ENCODE data around the gene CAPN10.

CAPN10 gene

DNA sequence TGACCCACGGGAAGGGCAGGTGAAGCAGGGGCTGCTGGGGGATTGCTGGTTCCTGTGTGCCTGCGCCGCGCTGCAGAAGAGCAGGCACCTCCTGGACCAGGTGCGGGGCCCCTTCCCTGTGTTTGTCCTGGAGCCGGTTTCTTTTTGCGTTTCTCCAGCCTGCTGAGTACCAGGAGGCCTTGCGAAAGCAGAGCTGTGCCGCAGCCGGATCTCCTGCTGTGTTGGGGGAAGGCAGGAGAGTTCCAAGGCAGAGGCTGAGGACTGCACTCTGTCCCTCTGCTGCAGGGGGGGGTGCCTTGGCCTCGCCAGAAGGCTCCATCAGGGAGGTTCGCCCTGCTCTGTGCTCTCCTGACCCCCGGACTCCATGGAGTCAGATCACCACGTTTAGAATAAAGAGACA is 2.8 kb downstream of the CAPN10 start:
- no peak for DNase-seq (ENCODE audit: low spot score)

DNA sequence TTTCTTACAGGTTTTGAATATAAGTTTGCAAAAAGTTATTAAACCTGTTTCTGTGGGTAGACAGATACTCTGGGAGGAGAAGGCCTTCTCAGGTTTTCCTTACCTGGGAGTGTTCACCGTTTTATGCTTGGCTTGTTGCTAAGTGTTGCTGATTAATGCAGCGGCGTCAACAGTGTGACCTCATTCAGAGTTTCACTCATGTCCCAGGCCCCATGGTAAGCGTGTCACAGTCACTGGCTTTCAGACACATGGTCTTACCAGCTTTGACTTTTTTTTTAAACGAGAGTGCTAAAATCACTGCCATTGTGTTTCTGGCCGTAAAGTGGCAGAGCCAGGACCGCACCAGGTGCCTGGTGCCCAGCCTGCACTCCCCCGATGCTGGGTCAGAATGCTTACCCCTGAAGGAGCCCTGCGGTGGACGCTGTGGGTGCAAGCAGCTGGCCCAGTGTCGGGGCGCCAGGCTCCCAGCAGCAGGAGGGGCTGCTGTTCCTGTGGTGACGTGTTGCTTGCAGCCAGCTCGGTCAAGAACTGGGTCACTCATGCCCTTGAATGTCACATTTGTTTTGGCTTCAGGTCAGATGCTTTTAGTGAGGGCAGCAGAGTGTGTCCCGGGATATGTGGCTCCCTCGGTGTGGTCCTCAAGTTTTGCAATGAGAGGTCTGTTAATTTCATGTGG is 3.5 kb downstream of the CAPN10 start:
- no peak for DNase-seq (ENCODE audit: low spot score)

DNA sequence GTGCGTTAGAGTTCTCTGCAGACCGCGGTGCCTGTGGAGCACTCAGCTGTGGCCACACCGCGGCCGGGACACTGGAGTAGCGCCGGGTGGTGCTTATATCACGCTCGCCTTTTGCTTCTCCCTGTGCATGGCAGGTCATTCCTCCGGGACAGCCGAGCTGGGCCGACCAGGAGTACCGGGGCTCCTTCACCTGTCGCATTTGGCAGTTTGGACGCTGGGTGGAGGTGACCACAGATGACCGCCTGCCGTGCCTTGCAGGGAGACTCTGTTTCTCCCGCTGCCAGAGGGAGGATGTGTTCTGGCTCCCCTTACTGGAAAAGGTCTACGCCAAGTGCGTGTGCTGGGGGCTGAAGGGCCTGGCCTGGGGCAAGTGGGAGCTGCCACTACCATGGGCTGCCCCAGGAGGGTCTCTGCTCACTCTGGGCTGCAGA is 4.2 kb downstream of the CAPN10 start:
- no peak for DNase-seq (ENCODE audit: low spot score)

DNA sequence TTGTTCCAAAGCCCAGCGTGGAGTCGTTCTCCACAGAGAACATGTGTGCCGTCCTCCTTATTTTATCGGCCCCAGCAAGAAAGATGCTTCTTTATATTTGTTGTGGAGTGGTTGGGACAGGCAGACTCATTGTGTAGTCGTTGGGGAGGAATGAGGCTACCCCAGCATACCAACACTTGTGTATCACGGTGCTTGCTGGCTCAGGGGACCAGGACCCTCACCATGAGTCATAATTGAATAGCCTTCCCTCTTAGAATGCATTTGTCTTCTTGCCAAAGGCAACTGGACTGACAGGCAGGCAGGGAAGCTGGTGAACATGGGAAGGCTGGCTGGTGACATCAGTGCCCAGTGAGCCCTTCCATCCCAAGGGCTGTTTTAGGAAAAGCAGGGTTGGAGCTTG is 4.7 kb downstream of the CAPN10 start:
- DNase-seq (ENCODE audit: low spot score), result no peak

DNA sequence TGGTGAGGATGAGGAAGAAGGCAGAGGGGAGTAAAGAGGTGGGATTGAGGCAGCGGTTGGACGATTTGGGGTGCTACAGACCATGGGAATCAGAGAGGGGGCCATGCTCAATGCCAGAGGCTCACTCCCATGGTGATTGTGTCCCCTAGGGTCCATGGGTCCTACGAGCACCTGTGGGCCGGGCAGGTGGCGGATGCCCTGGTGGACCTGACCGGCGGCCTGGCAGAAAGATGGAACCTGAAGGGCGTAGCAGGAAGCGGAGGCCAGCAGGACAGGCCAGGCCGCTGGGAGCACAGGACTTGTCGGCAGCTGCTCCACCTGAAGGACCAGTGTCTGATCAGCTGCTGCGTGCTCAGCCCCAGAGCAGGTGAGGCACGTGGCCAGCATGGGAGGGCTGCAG is 5.2 kb downstream of the CAPN10 start:
- no peak for DNase-seq (ENCODE audit: low spot score)

DNA sequence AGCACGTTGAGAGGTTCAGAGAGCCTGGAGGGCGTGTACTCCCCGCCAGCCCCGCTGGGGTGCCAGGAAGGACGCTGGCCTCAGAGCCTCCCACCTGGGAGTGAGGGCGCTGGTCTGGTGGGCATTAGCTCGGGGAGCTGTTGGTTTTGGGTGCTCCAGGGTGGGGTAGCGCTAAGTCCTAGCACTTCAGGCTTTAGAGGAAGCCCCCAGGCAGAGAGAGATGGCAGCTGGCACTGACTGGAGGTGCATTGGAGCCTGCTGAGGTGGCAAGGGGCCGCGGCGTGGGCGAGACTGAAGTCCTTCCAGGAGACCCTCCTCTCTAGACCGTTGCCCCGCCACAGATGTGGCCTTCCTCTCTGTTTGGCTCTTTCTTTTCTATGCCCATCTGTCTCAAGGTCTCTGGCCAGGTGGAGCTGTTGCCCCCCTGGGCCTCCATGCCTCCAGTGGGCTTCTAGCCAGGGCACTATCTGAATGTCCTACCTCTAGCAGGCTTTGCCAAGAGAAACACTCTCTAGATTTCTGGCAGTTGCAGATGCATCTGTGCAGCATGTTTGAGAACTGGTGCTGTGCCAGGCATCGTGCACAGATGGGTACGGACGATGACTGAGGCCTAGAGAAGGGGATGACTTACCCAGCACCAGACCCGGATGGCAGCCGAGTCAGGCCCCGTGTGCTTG is 6.6 kb downstream of the CAPN10 start:
- no peak for DNase-seq (ENCODE audit: low spot score)

DNA sequence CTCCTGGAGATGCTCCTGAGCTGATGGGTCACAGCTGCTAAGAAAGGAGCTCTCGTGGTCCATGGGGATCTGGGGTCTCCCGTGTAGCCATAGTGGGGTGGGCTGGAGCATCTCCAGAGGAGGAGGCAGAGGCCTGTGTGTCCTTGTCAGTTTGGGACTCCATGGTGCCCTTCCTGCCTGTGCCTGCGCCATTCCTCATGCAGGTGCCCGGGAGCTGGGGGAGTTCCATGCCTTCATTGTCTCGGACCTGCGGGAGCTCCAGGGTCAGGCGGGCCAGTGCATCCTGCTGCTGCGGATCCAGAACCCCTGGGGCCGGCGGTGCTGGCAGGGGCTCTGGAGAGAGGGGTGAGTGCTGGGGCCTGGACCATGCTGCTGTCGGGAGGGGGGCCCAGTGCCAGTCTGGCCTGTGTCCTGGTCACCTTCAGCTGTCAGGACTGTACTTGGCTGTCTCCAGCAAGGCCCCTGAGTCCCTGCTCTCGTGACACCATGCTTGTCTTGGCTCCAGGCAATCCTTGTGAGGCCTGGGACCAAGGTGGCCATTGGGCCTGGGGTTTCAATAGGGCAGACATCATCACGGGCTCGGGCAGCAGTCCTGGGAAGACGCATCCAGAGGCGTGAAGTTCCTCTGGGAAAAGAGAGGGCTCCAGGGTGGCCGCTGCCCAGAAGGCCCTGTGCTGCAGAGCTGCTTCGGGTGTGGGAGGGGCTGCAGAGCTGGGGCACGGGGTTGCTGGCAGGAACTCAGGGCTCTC is 7.3 kb downstream of the CAPN10 start:
- DNase-seq (ENCODE audit: low spot score), result no peak

DNA sequence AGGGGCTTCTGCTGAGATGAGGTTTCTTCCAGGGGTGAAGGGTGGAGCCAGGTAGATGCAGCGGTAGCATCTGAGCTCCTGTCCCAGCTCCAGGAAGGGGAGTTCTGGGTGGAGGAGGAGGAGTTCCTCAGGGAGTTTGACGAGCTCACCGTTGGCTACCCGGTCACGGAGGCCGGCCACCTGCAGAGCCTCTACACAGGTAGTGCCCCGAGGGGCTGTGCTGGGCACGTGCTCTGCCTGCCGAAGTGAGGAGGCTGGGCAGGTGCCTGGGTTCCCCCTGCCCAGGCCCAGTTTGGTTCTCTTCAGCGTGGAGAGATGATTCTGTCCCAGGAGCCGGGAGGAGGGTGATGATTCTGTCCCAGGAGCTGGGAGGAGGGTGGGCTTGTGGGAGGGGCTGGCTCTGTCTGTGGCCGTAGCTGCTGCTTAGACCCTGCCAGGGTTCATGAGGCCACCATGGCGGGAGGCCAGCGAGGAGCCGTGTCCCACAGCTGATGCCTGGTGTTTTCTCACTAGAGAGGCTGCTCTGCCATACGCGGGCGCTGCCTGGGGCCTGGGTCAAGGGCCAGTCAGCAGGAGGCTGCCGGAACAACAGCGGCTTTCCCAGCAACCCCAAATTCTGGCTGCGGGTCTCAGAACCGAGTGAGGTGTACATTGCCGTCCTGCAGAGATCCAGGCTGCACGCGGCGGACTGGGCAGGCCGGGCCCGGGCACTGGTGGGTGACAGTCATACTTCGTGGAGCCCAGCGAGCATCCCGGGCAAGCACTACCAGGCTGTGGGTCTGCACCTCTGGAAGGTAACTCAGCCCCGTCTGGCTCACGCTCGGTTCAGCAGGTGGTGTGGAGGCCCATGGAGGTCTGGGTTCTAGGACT is 8.2 kb downstream of the CAPN10 start:
- no peak for DNase-seq (ENCODE audit: low spot score)

DNA sequence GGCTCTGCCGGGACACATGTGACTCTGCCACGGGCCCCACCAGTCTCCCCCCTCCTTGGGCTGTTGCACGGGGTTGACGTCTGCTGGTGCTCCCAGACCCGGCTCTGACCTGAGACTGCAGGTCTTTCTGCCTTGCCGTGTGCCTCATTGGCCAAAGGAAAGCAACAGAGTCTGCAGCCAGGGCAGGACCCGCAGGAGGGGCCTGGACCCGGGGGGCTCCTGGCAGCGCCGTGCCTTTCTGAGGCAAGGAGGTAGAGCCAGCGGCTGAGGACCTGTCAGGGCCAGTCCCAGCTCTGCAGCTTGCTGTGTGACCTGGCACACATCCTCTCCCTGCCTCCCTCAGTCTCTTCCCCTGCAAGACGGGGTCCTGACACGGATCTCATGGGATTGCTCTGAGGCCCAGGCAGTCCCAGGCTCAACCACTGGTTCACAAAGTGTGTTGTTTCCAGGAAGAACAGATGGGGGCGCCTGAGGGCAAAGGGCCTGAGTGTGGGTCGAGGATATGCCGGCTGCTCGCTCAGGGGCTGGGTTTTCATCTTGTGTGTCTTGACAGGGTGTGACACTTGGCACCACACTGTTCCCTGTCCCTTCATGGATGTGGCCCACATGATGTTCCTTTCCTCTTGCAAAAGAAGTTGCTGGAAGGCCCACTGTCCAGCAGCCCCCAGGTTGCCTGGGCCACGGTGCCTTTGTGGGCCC is 9.0 kb downstream of the CAPN10 start:
- no peak for DNase-seq (ENCODE audit: low spot score)

DNA sequence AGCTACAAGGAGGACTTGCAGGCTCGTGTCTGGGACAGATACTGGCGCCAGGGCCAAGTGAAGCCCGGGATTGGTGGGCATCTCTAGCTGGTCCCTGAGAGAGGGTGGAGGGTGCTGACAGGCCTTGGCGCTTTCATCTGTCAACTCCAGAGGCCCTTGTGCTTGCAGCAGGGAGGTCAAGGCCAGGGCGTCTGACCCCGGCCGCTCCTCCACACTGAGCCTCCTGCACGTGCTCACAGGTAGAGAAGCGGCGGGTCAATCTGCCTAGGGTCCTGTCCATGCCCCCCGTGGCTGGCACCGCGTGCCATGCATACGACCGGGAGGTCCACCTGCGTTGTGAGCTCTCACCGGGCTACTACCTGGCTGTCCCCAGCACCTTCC is 9.5 kb downstream of the CAPN10 start:
- no peak for DNase-seq (ENCODE audit: low spot score)

DNA sequence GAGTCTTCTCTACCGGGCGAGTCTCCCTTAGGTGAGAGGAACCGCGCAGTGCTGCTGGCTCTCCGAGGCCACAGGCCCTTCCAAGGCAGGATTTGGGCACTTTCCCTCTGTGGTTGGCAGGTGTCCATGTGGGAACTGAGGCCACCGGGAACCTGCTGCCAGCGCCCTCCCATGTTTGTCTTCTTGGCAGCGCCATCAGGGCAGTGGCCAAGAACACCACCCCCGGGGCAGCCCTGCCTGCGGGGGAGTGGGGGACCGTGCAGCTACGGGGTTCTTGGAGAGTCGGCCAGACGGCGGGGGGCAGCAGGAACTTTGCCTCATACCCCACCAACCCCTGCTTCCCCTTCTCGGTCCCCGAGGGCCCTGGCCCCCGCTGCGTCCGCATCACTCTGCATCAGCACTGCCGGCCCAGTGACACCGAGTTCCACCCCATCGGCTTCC is 10.0 kb downstream of the CAPN10 start:
- no peak for DNase-seq (ENCODE audit: low spot score)

DNA sequence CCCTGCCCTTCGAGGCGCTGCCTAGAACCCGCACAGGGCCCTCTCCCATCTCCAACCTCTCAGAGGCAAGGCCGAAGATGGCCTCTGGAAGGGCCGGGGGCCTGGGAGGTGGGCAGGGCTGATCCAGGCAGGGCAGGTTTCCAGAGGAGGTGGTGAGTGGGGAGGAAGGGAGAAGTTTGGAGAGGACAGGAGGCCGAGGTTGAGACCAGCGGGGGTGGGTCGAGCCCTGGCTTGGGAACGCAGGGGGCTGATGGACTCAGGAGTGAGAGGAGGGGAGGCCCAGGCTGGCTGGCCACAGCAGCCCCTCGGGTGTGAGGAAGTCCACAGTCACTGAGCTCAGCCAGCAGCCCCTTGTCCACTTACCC is 10.5 kb downstream of the CAPN10 start:
- no peak for DNase-seq (ENCODE audit: low spot score)

DNA sequence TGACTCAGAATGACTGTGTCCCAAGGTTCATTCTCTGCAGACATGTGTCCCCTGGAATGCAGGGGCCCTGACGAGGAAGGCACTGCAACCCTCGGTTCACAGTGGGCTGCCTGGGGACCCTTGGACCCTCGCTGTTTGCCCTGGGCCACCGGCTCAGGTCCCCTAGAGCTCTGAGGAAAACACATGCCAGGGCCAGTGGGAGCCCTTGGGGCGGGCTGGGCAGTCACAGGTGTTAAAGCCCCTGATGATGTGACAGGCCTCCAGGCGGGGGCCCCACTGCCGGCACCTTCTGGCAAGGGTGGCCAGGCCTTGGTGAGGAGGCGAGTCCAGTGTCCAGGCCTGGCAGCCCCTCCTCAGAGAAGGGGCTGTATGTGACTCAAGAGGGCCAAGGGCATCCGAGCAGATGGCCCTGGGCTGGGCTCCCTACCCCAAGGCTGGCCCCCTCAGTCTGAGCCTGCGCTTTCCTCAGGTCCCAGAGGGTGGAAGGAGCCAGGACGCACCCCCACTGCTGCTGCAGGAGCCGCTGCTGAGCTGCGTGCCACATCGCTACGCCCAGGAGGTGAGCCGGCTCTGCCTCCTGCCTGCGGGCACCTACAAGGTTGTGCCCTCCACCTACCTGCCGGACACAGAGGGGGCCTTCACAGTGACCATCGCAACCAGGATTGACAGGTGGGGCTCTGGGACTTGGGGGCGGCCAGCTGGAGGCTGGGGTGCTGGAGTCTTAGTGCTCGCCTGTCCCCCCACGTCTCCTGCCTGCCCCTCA is 11.1 kb downstream of the CAPN10 start:
- DNase-seq (ENCODE audit: low spot score), result no peak

DNA sequence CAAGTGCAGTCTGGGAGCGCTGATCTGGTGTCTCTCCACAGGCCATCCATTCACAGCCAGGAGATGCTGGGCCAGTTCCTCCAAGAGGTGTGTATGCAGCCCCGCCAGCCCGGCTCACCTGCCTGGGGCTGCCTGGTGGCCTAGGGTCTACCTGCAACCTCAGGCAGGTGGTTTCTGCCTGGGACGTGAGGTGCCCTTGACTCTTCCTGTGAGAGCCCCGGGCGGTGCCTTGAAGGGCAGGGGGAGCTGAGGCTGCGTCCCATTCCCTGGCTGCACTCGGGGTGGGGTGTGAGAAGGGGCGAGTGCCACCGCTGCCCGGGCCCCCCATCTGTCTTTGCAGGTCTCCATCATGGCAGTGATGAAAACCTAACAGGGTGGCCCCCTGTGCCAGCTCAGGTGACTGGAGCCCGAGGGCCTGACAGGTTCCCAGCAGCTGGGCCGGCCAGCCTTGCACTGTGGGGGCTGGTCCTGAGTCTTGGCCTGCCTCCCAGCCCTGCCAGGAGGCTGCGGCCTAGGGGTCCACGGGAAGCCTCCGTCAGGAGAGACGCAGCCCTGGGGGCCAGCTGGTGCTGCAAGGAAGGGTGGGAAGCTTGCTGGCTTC is 11.9 kb downstream of the CAPN10 start:
- no peak for DNase-seq (ENCODE audit: low spot score)

DNA sequence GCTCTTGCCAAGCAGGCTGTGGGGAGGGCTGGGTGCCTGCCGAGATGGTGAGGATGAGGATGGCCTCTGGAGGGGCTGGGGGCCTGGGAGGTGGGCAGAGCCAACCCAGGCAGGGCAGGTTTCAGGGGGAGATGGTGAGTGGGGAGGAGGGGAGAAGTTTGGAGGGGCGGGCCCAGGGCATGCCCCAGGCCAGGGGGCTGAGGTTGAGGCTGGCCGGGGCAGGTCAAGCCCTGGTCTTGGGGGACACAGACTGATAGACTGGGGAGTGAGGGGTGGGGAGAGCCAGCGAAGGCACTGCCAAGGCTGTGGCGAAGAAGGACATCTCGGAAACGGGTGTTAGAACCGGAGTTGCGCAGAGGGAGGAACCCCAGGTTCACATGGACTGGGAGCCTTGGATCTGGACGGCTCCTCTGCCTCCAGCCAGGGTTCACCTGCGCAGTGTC is 12.6 kb downstream of the CAPN10 start:
- no peak for DNase-seq (ENCODE audit: low spot score)

DNA sequence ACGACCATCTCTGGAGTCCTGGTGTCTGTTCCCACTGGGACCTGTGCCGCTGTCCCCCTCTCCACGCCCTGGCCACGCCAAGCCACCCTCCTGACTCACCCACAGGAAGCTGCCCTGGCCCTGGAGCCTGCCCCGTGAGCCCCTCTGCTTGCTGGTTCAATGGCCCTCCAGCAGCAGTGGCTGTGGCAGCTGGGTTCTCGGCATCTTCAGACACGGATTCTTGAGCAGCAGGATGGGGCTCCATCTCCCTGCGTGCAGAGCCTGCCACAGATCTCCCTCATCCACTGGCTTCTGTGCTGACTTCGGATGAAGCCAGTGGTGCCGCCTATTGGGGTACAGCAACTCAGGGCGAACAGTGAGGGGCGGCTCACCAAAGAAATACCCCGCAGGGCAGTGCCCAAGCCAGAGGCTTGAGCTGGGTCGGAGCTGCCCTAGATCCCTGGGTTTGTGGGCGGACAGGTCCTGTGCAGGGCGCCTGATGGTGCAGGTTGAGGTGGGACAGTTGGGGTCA is 14.0 kb downstream of the CAPN10 start:
- DNase-seq (ENCODE audit: low spot score), result no peak

DNA sequence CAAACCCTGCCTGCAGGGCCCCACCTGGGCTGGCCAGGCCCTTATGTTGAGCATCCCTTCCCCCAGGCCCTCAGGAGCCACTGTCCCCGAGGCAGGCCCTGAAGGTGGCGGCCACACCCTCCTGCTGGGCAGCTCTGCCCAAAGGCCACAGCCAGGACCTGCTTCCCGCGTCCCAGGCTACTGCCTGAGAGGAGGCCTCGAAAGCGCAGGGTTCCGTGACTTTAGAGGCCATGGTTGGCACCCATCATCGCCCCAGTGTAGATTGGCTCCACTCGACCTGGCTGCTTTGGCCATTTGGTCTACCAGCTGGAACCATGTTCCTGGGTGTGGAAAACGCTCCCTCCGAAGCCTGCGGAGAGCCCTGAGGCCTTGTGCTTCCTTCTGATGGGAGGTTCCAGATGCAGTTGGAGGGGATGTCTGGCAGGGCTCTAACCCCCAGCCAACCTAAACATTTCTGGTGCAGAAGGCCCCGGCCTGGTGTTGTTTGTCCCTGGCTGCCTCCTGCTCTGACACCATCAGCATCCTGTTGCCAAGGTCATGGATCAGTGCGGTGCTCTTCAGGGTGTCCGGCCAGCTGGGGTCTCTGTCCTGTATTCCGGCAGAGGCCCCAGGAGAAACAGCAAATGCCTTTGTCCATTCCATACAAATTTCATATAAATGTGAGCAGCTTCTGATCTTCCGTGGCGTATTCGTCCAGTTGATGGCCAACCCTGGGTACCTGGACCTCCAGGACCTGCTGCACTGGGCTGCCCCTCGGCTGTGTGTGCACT is 14.7 kb downstream of the CAPN10 start:
- no peak for DNase-seq (ENCODE audit: low spot score)

DNA sequence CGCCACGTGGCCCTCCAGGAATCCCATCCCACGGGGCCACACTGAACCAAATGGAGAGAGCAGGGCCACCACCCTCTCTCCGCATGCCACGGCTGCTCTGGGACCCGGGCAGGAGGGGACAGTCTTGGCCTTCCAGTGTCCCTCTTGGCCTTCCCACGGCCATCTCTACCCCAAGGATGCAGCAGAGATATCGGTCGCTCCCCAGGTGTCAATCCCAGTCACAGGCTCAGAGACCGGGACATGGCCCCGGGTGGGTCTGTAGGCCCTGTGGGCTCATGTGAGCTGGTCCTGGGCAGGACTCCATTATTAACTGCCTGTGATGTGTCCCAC is 15.3 kb downstream of the CAPN10 start:
- no peak for DNase-seq (ENCODE audit: low spot score)

DNA sequence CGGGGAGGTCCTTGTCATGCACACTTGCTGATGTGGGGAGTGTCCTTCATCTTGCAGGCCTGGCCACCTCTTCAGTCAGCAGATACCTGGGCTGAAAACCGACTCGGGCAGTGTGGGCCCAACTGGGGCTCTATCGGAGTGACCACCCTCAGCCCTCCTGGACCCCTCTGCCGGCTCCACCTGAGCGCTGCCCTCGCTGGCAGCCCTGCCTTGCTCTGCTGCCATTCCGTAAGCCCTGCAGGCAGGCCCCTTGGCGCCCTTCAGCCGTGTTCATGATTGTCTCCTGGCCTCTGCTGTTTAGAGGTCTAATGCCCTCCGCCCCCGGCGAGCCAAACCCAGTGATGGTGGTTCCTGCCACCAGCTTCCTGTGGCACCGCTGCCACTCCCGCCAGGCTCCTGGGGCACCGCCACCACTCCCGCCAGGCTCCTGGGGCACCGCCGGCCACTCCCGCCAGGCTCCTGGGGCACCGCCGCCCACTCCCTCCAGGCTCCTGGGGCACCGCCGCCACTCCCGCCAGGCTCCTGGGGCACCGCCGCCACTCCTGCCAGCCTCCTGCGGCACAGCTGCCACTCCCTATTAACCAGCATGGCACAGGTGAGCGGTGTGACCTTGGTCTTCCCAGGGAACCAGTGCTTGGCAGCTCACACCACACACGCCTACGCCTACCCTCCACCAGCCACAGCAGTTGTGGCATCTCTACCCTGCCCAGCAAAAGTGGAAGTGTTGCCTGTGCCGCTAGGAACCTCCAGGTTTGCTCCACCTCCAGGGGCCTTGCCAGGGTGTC is 15.9 kb downstream of the CAPN10 start:
- DNase-seq (ENCODE audit: low spot score), result no peak

Measured in GM03348 (cell line).